Prostate gland (tissue), 2 donors: ENCODE measurements around the gene HSF4.

Source experiments
- POLR2A ChIP-seq: fragments of 450-650 bp; IDR thresholded peaks from one replicate; pipeline ENCODE4 v1.6.1; 2016; ENCODE audit warnings: antibody characterized with exemption, mild to moderate bottlenecking
- TF ChIP-seq, protein P1 (sequence below), 4 experiments: fragments of 200-600 bp in 2 of 4; fragments of 450-650 bp in 2 of 4; sonication (generic) in 2 of 4; IDR thresholded peaks; 1 replicate in 3 of 4; 2 replicates in 1 of 4; pipeline ENCODE4 v1.5.1; 2016 to 2019; ENCODE audit warnings: antibody characterized with exemption in 4 of 4, mild to moderate bottlenecking in 2 of 4, moderate library complexity in 2 of 4

GRCh38 chr16:67117716-67118115 lies 46.8 kb upstream of the HSF4 start:
- TF ChIP-seq, protein P1, sequence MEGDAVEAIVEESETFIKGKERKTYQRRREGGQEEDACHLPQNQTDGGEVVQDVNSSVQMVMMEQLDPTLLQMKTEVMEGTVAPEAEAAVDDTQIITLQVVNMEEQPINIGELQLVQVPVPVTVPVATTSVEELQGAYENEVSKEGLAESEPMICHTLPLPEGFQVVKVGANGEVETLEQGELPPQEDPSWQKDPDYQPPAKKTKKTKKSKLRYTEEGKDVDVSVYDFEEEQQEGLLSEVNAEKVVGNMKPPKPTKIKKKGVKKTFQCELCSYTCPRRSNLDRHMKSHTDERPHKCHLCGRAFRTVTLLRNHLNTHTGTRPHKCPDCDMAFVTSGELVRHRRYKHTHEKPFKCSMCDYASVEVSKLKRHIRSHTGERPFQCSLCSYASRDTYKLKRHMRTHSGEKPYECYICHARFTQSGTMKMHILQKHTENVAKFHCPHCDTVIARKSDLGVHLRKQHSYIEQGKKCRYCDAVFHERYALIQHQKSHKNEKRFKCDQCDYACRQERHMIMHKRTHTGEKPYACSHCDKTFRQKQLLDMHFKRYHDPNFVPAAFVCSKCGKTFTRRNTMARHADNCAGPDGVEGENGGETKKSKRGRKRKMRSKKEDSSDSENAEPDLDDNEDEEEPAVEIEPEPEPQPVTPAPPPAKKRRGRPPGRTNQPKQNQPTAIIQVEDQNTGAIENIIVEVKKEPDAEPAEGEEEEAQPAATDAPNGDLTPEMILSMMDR (IDR thresholded peaks at IDR 0.05), result no peak
- no peak for TF ChIP-seq POLR2A
